ENCODE results near the gene TMEM231.

DNA sequence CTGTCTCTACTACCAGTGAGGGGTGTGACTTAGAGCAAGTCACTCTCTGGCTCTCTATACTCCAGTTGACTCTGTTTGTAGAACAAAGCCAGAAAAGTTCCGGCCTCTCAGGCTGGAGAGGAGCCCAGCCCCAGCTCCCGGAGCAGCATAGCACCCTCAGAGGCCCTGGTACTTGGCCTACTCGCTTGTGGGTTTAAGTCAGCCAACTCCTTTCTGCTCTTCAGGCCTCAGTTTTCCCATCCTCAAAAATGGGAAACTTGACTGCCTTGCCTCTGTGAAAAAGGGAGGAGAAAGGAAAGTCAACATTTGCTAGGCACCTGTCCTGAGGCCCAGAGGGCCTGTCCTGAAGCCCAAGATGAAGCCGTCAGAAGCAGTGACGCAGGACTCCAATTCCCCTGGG, 61.9 kb downstream of the TMEM231 start:
- TF ChIP-seq, protein P1, sequence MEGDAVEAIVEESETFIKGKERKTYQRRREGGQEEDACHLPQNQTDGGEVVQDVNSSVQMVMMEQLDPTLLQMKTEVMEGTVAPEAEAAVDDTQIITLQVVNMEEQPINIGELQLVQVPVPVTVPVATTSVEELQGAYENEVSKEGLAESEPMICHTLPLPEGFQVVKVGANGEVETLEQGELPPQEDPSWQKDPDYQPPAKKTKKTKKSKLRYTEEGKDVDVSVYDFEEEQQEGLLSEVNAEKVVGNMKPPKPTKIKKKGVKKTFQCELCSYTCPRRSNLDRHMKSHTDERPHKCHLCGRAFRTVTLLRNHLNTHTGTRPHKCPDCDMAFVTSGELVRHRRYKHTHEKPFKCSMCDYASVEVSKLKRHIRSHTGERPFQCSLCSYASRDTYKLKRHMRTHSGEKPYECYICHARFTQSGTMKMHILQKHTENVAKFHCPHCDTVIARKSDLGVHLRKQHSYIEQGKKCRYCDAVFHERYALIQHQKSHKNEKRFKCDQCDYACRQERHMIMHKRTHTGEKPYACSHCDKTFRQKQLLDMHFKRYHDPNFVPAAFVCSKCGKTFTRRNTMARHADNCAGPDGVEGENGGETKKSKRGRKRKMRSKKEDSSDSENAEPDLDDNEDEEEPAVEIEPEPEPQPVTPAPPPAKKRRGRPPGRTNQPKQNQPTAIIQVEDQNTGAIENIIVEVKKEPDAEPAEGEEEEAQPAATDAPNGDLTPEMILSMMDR (IDR thresholded peaks at IDR 0.05): no peak
- no peak for TF ChIP-seq ZFX (IDR thresholded peaks at IDR 0.05; ENCODE audit: borderline replicate concordance)
